Measurements from ENCODE around the gene BTAF1.

BTAF1 gene

GRCh38 chr10:91896212-91896756, 27.3 kb upstream of the BTAF1 start:
- Mint-ChIP-seq H3K9me3 (peaks cover 5% of the 10 kb centered on the region), H3K27me3 (ENCODE audit: low read depth) (peaks cover 14% of the 10 kb centered on the region), H3K36me3 (ENCODE audit: low read depth) (peaks cover 1% of the 10 kb centered on the region), H3K4me3 (no peak overlapping the region), H3K27ac (no peak overlapping the region), H3K4me1 (ENCODE audit: low read depth) (peaks cover under 1% of the 10 kb centered on the region)

GRCh38 chr10:91897421-91897820, 26.1 kb upstream of the BTAF1 start:
- Mint-ChIP-seq H3K4me3 (no peak overlapping the region), H3K27me3 (ENCODE audit: low read depth) (peaks cover 14% of the 10 kb centered on the region)

GRCh38 chr10:91901784-91902677, 21.5 kb upstream of the BTAF1 start:
- H3K4me3 Mint-ChIP-seq = no peak overlapping the region

More at GRCh38 chr10:91897421-91897820, 26.1 kb upstream of the BTAF1 start:
- peaks cover 3% of the 10 kb centered on the region for H3K36me3 Mint-ChIP-seq (ENCODE audit: low read depth)
- no peak overlapping the region for H3K27ac Mint-ChIP-seq
- peaks cover 12% of the 10 kb centered on the region for H3K4me1 Mint-ChIP-seq (ENCODE audit: low read depth)
- peaks cover 12% of the 10 kb centered on the region for H3K9me3 Mint-ChIP-seq

GRCh38 chr10:91907033-91907594, 16.5 kb upstream of the BTAF1 start:
- H3K4me3 Mint-ChIP-seq = peak overlapping the region; percentile 82
- H3K27me3 Mint-ChIP-seq (ENCODE audit: low read depth) = no peaks in the 10 kb centered on the region
- H3K27ac Mint-ChIP-seq = no peak overlapping the region
- H3K4me1 Mint-ChIP-seq (ENCODE audit: low read depth) = peaks cover 28% of the 10 kb centered on the region
- no peaks in the 10 kb centered on the region for H3K9me3 Mint-ChIP-seq
- peaks cover 4% of the 10 kb centered on the region for H3K36me3 Mint-ChIP-seq (ENCODE audit: low read depth)

More at GRCh38 chr10:91901784-91902677, 21.5 kb upstream of the BTAF1 start:
- Mint-ChIP-seq H3K27me3 (ENCODE audit: low read depth) (peaks cover 5% of the 10 kb centered on the region), H3K4me1 (ENCODE audit: low read depth) (peaks cover 19% of the 10 kb centered on the region), H3K27ac (peak overlapping the region; percentile 76), H3K9me3 (peaks cover 12% of the 10 kb centered on the region), H3K36me3 (ENCODE audit: low read depth) (peaks cover 5% of the 10 kb centered on the region)

GRCh38 chr10:91907914-91908336, 15.6 kb upstream of the BTAF1 start:
- Mint-ChIP-seq H3K27me3 (ENCODE audit: low read depth) (peaks cover 3% of the 10 kb centered on the region), H3K4me1 (ENCODE audit: low read depth) (peaks cover 23% of the 10 kb centered on the region), H3K4me3 (peak overlapping the region; percentile 82), H3K27ac (peak overlapping the region; percentile 64), H3K9me3 (no peaks in the 10 kb centered on the region), H3K36me3 (ENCODE audit: low read depth) (peaks cover 2% of the 10 kb centered on the region)

GRCh38 chr10:91908337-91909116, 15.0 kb upstream of the BTAF1 start:
- H3K36me3 Mint-ChIP-seq (ENCODE audit: low read depth) = peaks cover 2% of the 10 kb centered on the region
- H3K27ac Mint-ChIP-seq = peak overlapping the region; percentile 64
- H3K27me3 Mint-ChIP-seq (ENCODE audit: low read depth) = peaks cover 8% of the 10 kb centered on the region

GRCh38 chr10:91909117-91909677, 14.4 kb upstream of the BTAF1 start, which contains the start of gene FGFBP3:
Gene FGFBP3 (minus strand): TSS chr10:91909486. CDS start chr10:91908969, 517 bp downstream.
- peak within 1 kb of the TSS; percentile 63 for H3K27ac Mint-ChIP-seq
- H3K36me3 Mint-ChIP-seq (ENCODE audit: low read depth) = peaks cover 2% of the 10 kb centered on the region
- H3K9me3 Mint-ChIP-seq = no peaks in the 10 kb centered on the region
- peaks cover 14% of the 10 kb centered on the region for H3K27me3 Mint-ChIP-seq (ENCODE audit: low read depth)
- peaks cover 23% of the 10 kb centered on the region for H3K4me1 Mint-ChIP-seq (ENCODE audit: low read depth)
- peak within 1 kb of the TSS; percentile 87 for H3K4me3 Mint-ChIP-seq

More at GRCh38 chr10:91908337-91909116, 15.0 kb upstream of the BTAF1 start:
- H3K9me3 Mint-ChIP-seq = no peaks in the 10 kb centered on the region
- H3K4me1 Mint-ChIP-seq (ENCODE audit: low read depth) = peaks cover 23% of the 10 kb centered on the region
- peak overlapping the region; percentile 87 for H3K4me3 Mint-ChIP-seq

- Mint-ChIP-seq H3K4me1 (ENCODE audit: low read depth) (peaks cover 23% of the 10 kb centered on the region), H3K27me3 (ENCODE audit: low read depth) (peaks cover 24% of the 10 kb centered on the region), H3K27ac (no peak overlapping the region), H3K36me3 (ENCODE audit: low read depth) (no peaks in the 10 kb centered on the region), H3K9me3 (no peaks in the 10 kb centered on the region), H3K4me3 (no peak overlapping the region)
Measured at GRCh38 chr10:91910467-91910866, 13.1 kb upstream of the BTAF1 start.

- Mint-ChIP-seq H3K27ac (no peak overlapping the region), H3K36me3 (ENCODE audit: low read depth) (peaks cover 3% of the 10 kb centered on the region), H3K27me3 (ENCODE audit: low read depth) (peaks cover 36% of the 10 kb centered on the region), H3K9me3 (peaks cover 4% of the 10 kb centered on the region), H3K4me3 (no peak overlapping the region), H3K4me1 (ENCODE audit: low read depth) (peaks cover 15% of the 10 kb centered on the region)
Measured at GRCh38 chr10:91919651-91920050, 3.9 kb upstream of the BTAF1 start.

GRCh38 chr10:91924212-91925021, 847 bp downstream of the BTAF1 start:
- H3K27me3 Mint-ChIP-seq (ENCODE audit: low read depth) = no peaks in the 10 kb centered on the region
- H3K4me3 Mint-ChIP-seq = peak overlapping the region; percentile 94
- H3K36me3 Mint-ChIP-seq (ENCODE audit: low read depth) = peaks cover 12% of the 10 kb centered on the region
- H3K27ac Mint-ChIP-seq = peak overlapping the region; percentile 100
- no peaks in the 10 kb centered on the region for H3K9me3 Mint-ChIP-seq
- H3K4me1 Mint-ChIP-seq (ENCODE audit: low read depth) = peaks cover 37% of the 10 kb centered on the region

GRCh38 chr10:91925022-91925320, 1.4 kb downstream of the BTAF1 start:
- no peaks in the 10 kb centered on the region for H3K27me3 Mint-ChIP-seq (ENCODE audit: low read depth)
- H3K4me1 Mint-ChIP-seq (ENCODE audit: low read depth) = peaks cover 37% of the 10 kb centered on the region
- H3K4me3 Mint-ChIP-seq = peak overlapping the region; percentile 94
- H3K9me3 Mint-ChIP-seq = no peaks in the 10 kb centered on the region
- H3K36me3 Mint-ChIP-seq (ENCODE audit: low read depth) = peaks cover 12% of the 10 kb centered on the region
- H3K27ac Mint-ChIP-seq = no peak overlapping the region

GRCh38 chr10:91930939-91931338, 7.4 kb downstream of the BTAF1 start:
- Mint-ChIP-seq H3K27me3 (ENCODE audit: low read depth) (no peaks in the 10 kb centered on the region), H3K36me3 (ENCODE audit: low read depth) (peaks cover 32% of the 10 kb centered on the region), H3K4me1 (ENCODE audit: low read depth) (peaks cover 37% of the 10 kb centered on the region), H3K4me3 (no peak overlapping the region), H3K27ac (no peak overlapping the region), H3K9me3 (no peaks in the 10 kb centered on the region)

- Mint-ChIP-seq H3K27ac (no peak overlapping the region), H3K36me3 (ENCODE audit: low read depth) (peaks cover 34% of the 10 kb centered on the region), H3K27me3 (ENCODE audit: low read depth) (no peaks in the 10 kb centered on the region), H3K9me3 (no peaks in the 10 kb centered on the region), H3K4me3 (no peak overlapping the region), H3K4me1 (ENCODE audit: low read depth) (peaks cover 30% of the 10 kb centered on the region)
Measured at GRCh38 chr10:91931526-91932190, 8.1 kb downstream of the BTAF1 start.
